HFFc6 (cell line): ENCODE results near the gene RELN. TPM values are rescaled to one million over a fixed set of nuclear protein-coding genes. Genes with fewer than 3 reads are reported as not detected.
"Not testable (repeated sequence)": the region's sequence is repeated elsewhere in the genome, so short reads cannot be mapped to it uniquely, and the experiment has no call there.

Source experiments
- DNase-seq: peaks from one replicate; pipeline ENCODE4 v3.0.0-alpha.2; 2018
- H3K27ac Mint-ChIP-seq: 2 replicates; pipeline ENCODE4 v1.8.0; 2020; ENCODE audit warnings: mild to moderate bottlenecking, mixed read lengths
- H3K27me3 Mint-ChIP-seq: 2 replicates; pipeline ENCODE4 v1.8.0; 2021; ENCODE audit warnings: mild to moderate bottlenecking, moderate library complexity, mixed read lengths; ENCODE audit not compliant: insufficient read depth
- H3K36me3 Mint-ChIP-seq: 2 replicates; pipeline ENCODE4 v1.8.0; 2021; ENCODE audit warnings: low read depth, mixed read lengths
- H3K4me1 Mint-ChIP-seq: 2 replicates; pipeline ENCODE4 v1.8.0; 2020; ENCODE audit warnings: low read depth, mixed read lengths
- H3K4me3 Mint-ChIP-seq: 2 replicates; pipeline ENCODE4 v1.8.0; 2020; ENCODE audit warnings: mild to moderate bottlenecking, moderate library complexity, mixed read lengths
- H3K9me3 Mint-ChIP-seq: 2 replicates; pipeline ENCODE4 v1.8.0; 2020; ENCODE audit warnings: mild to moderate bottlenecking, mixed read lengths
- CTCF ChIP-seq: fragments of 200-600 bp; sonication (generic); IDR thresholded peaks from 2 replicates; pipeline ENCODE4 v1.5.0; 2021; ENCODE audit warnings: antibody characterized with exemption, mild to moderate bottlenecking
- total RNA-seq, 6 experiments: library from RNA; stranded (reverse); fragmentation: NEBNext Ultra II Directional; extraction: Animal tissue kit (Norgen Biotek cat#: 25700); gene quantifications; 2 replicates in 1 of 6; 3 replicates in 5 of 6; pipeline ENCODE4 v1.2.3, GENCODE V29; 2021

Gene RELN
- total RNA-seq, 6 experiments from 2014 or later: 0.02 to 0.24 (median 0.03) TPM

GRCh38 chr7:103504505-103505135, 484.8 kb downstream of the RELN start:
- TF ChIP-seq CTCF: no peak
- Mint-ChIP-seq H3K36me3 (no peaks in the 10 kb centered on the region), H3K4me3 (no peak overlapping the region), H3K4me1 (no peaks in the 10 kb centered on the region), H3K27ac (no peak overlapping the region), H3K9me3 (no peaks in the 10 kb centered on the region; the same call in 1 of the 2 replicates), H3K27me3 (peaks cover 8% of the 10 kb centered on the region; the same call in 1 of the 2 replicates)
- no peak for DNase-seq

GRCh38 chr7:103501206-103501605, 488.3 kb downstream of the RELN start:
- no peak overlapping the region for H3K4me3 Mint-ChIP-seq
- no peaks in the 10 kb centered on the region for H3K36me3 Mint-ChIP-seq
- no peak for TF ChIP-seq CTCF
- DNase-seq: no peak
- H3K27ac Mint-ChIP-seq: no peak overlapping the region
- no peaks in the 10 kb centered on the region; the same call in 1 of the 2 replicates for H3K9me3 Mint-ChIP-seq
- peaks cover 13% of the 10 kb centered on the region for H3K27me3 Mint-ChIP-seq
- H3K4me1 Mint-ChIP-seq: no peaks in the 10 kb centered on the region

- no peak overlapping the region for H3K27ac Mint-ChIP-seq
- no peaks in the 10 kb centered on the region for H3K9me3 Mint-ChIP-seq
- no peaks in the 10 kb centered on the region for H3K4me1 Mint-ChIP-seq
- H3K4me3 Mint-ChIP-seq: no peak overlapping the region
- no peaks in the 10 kb centered on the region for H3K36me3 Mint-ChIP-seq
- peaks cover 12% of the 10 kb centered on the region for H3K27me3 Mint-ChIP-seq
- no peak for DNase-seq
- no peak for TF ChIP-seq CTCF
Observed at GRCh38 chr7:103499976-103500375, 489.5 kb downstream of the RELN start.

- no peak for TF ChIP-seq CTCF
- no peaks in the 10 kb centered on the region for H3K36me3 Mint-ChIP-seq
- DNase-seq: no peak
- H3K27me3 Mint-ChIP-seq: peaks cover 8% of the 10 kb centered on the region
- H3K27ac Mint-ChIP-seq: no peak overlapping the region
- no peaks in the 10 kb centered on the region for H3K4me1 Mint-ChIP-seq
- no peak overlapping the region for H3K4me3 Mint-ChIP-seq
- H3K9me3 Mint-ChIP-seq: no peaks in the 10 kb centered on the region
Observed at GRCh38 chr7:103487419-103487818, 502.0 kb downstream of the RELN start.

GRCh38 chr7:103486873-103487272, 502.6 kb downstream of the RELN start:
- not testable (repeated sequence) for H3K4me1 Mint-ChIP-seq, H3K4me3 Mint-ChIP-seq, DNase-seq, H3K36me3 Mint-ChIP-seq, H3K9me3 Mint-ChIP-seq, H3K27ac Mint-ChIP-seq
- H3K27me3 Mint-ChIP-seq: peaks cover 12% of the 10 kb centered on the region

- H3K27me3 Mint-ChIP-seq: peaks cover 11% of the 10 kb centered on the region
- no peaks in the 10 kb centered on the region for H3K4me1 Mint-ChIP-seq
- H3K27ac Mint-ChIP-seq: no peak overlapping the region
- no peak for DNase-seq
- no peak overlapping the region for H3K4me3 Mint-ChIP-seq
- H3K36me3 Mint-ChIP-seq: no peaks in the 10 kb centered on the region
- TF ChIP-seq CTCF: no peak
- no peaks in the 10 kb centered on the region for H3K9me3 Mint-ChIP-seq
Observed at GRCh38 chr7:103480771-103481170, 508.7 kb downstream of the RELN start.
